ENCODE measurements around the gene MGRN1.

MGRN1 gene

GRCh38 chr16:4686497-4687210 lies 62.0 kb downstream of the MGRN1 start:
- Histone ChIP-seq H2BK5ac (ENCODE audit: low read depth, low read length, poor library complexity, severe bottlenecking) (no peak overlapping the region), H2AK5ac (ENCODE audit: low read length, severe bottlenecking) (no peak overlapping the region), H3K9me3 (ENCODE audit: control insufficient read depth, low read length) (no peaks in the 10 kb centered on the region), H3K18ac (ENCODE audit: low read depth in 1 of 2, low read length in 2 of 2) (no peak overlapping the region), H2BK120ac (ENCODE audit: low read depth, low read length) (no peak overlapping the region), H3K4ac (ENCODE audit: low read depth in 1 of 2, low read length in 2 of 2) (no peak overlapping the region), H3K23ac (ENCODE audit: low read length in 2 of 2) (no peak overlapping the region), H2BK15ac (ENCODE audit: low read depth, poor library complexity, severe bottlenecking) (no peak overlapping the region), H3K36me3 (ENCODE audit: control insufficient read depth in 1 of 2, insufficient read depth in 2 of 2, low read depth in 1 of 2, low read length in 2 of 2) (peaks cover 58 to 94% of the 10 kb centered on the region in 2 experiments), H2BK12ac (ENCODE audit: low read length in 2 of 2) (no peak overlapping the region), H4K8ac (ENCODE audit: low read length) (no peak overlapping the region), H3K27me3 (ENCODE audit: control insufficient read depth in 1 of 2, insufficient read depth in 1 of 2, low read length in 2 of 2) (no peaks in the 10 kb centered on the region), H3K9ac (ENCODE audit: low read length) (no peak overlapping the region), H3K27ac (ENCODE audit: low read length, poor library complexity, severe bottlenecking) (no peak overlapping the region), H3K4me2 (ENCODE audit: low read length, poor library complexity, severe bottlenecking) (no peak overlapping the region), H3K14ac (ENCODE audit: low read length in 2 of 2) (no peak overlapping the region), H2AFZ (ENCODE audit: low read depth, low read length) (no peak overlapping the region), H4K91ac (ENCODE audit: low read length) (no peak overlapping the region), H3K4me3 (ENCODE audit: insufficient read depth in 1 of 2, low read depth in 1 of 2, low read length in 2 of 2) (no peak overlapping the region), H3K79me1 (replicated peaks; ENCODE audit: low read length, poor library complexity, severe bottlenecking) (peaks cover 38% of the 10 kb centered on the region), H3K4me1 (ENCODE audit: control insufficient read depth, insufficient read depth, low read depth, low read length) (peaks cover 16% of the 10 kb centered on the region)
- DNase-seq = no peak
- WGBS = 92% methylated on average over 27 of the region's 27 CpGs

- Histone ChIP-seq H3K4me3 (ENCODE audit: insufficient read depth in 1 of 2, low read depth in 1 of 2, low read length in 2 of 2) (no peak overlapping the region), H3K14ac (ENCODE audit: low read length in 2 of 2) (no peak overlapping the region), H2AK5ac (ENCODE audit: low read length, severe bottlenecking) (no peak overlapping the region), H3K27me3 (ENCODE audit: control insufficient read depth in 1 of 2, insufficient read depth in 1 of 2, low read length in 2 of 2) (no peaks in the 10 kb centered on the region), H3K4me2 (ENCODE audit: low read length, poor library complexity, severe bottlenecking) (no peak overlapping the region), H4K8ac (ENCODE audit: low read length) (no peak overlapping the region), H3K9ac (ENCODE audit: low read length) (no peak overlapping the region), H2BK5ac (ENCODE audit: low read depth, low read length, poor library complexity, severe bottlenecking) (no peak overlapping the region), H2BK15ac (ENCODE audit: low read depth, poor library complexity, severe bottlenecking) (no peak overlapping the region), H3K4me1 (ENCODE audit: control insufficient read depth, insufficient read depth, low read depth, low read length) (peaks cover 18% of the 10 kb centered on the region), H4K91ac (ENCODE audit: low read length) (no peak overlapping the region), H2BK120ac (ENCODE audit: low read depth, low read length) (no peak overlapping the region), H3K79me1 (replicated peaks; ENCODE audit: low read length, poor library complexity, severe bottlenecking) (peaks cover 32% of the 10 kb centered on the region), H2AFZ (ENCODE audit: low read depth, low read length) (no peak overlapping the region), H3K36me3 (ENCODE audit: control insufficient read depth in 1 of 2, insufficient read depth in 2 of 2, low read depth in 1 of 2, low read length in 2 of 2) (peaks cover 51 to 88% of the 10 kb centered on the region in 2 experiments), H3K4ac (ENCODE audit: low read depth in 1 of 2, low read length in 2 of 2) (no peak overlapping the region), H3K9me3 (ENCODE audit: control insufficient read depth, low read length) (no peaks in the 10 kb centered on the region), H3K18ac (ENCODE audit: low read depth in 1 of 2, low read length in 2 of 2) (no peak overlapping the region), H3K23ac (ENCODE audit: low read length in 2 of 2) (no peak overlapping the region), H3K27ac (ENCODE audit: low read length, poor library complexity, severe bottlenecking) (no peak overlapping the region), H2BK12ac (ENCODE audit: low read length in 2 of 2) (no peak overlapping the region)
- 90% methylated on average over 8 of the region's 8 CpGs for WGBS
- DNase-seq = no peak
Observed at GRCh38 chr16:4687416-4687815, 62.8 kb downstream of the MGRN1 start.

GRCh38 chr16:4687946-4688673 lies 63.5 kb downstream of the MGRN1 start:
- no peak overlapping the region for H3K4me3 ChIP-seq (ENCODE audit: insufficient read depth in 1 of 2, low read depth in 1 of 2, low read length in 2 of 2)
- no peak overlapping the region for H3K27ac ChIP-seq (ENCODE audit: low read length, poor library complexity, severe bottlenecking)
- H3K23ac ChIP-seq (ENCODE audit: low read length in 2 of 2) = no peak overlapping the region
- H3K4ac ChIP-seq (ENCODE audit: low read depth in 1 of 2, low read length in 2 of 2) = no peak overlapping the region
- H2BK120ac ChIP-seq (ENCODE audit: low read depth, low read length) = no peak overlapping the region
- H4K8ac ChIP-seq (ENCODE audit: low read length) = no peak overlapping the region
- peaks cover 25% of the 10 kb centered on the region for H3K79me1 ChIP-seq (replicated peaks; ENCODE audit: low read length, poor library complexity, severe bottlenecking)
- DNase-seq = no peak
- no peaks in the 10 kb centered on the region for H3K9me3 ChIP-seq (ENCODE audit: control insufficient read depth, low read length)
- no peak overlapping the region for H2AK5ac ChIP-seq (ENCODE audit: low read length, severe bottlenecking)
- H3K36me3 ChIP-seq (ENCODE audit: control insufficient read depth in 1 of 2, insufficient read depth in 2 of 2, low read depth in 1 of 2, low read length in 2 of 2) = peaks cover 44 to 82% of the 10 kb centered on the region in 2 experiments
- WGBS = 94% methylated on average over 39 of the region's 39 CpGs
- H2BK15ac ChIP-seq (ENCODE audit: low read depth, poor library complexity, severe bottlenecking) = no peak overlapping the region
- H2BK5ac ChIP-seq (ENCODE audit: low read depth, low read length, poor library complexity, severe bottlenecking) = no peak overlapping the region
- H2BK12ac ChIP-seq (ENCODE audit: low read length in 2 of 2) = no peak overlapping the region
- H3K27me3 ChIP-seq (ENCODE audit: control insufficient read depth in 1 of 2, insufficient read depth in 1 of 2, low read length in 2 of 2) = no peaks in the 10 kb centered on the region
- no peak overlapping the region for H3K9ac ChIP-seq (ENCODE audit: low read length)
- no peak overlapping the region for H3K4me2 ChIP-seq (ENCODE audit: low read length, poor library complexity, severe bottlenecking)
- H3K4me1 ChIP-seq (ENCODE audit: control insufficient read depth, insufficient read depth, low read depth, low read length) = peaks cover 18% of the 10 kb centered on the region
- H3K14ac ChIP-seq (ENCODE audit: low read length in 2 of 2) = no peak overlapping the region
- H3K18ac ChIP-seq (ENCODE audit: low read depth in 1 of 2, low read length in 2 of 2) = no peak overlapping the region
- H2AFZ ChIP-seq (ENCODE audit: low read depth, low read length) = no peak overlapping the region
- H4K91ac ChIP-seq (ENCODE audit: low read length) = no peak overlapping the region

- no peaks in the 10 kb centered on the region for H3K27me3 ChIP-seq (ENCODE audit: control insufficient read depth in 1 of 2, insufficient read depth in 1 of 2, low read length in 2 of 2)
- 95% methylated on average over 22 of the region's 22 CpGs for WGBS
- H2BK15ac ChIP-seq (ENCODE audit: low read depth, poor library complexity, severe bottlenecking) = no peak overlapping the region
- no peak overlapping the region for H2BK5ac ChIP-seq (ENCODE audit: low read depth, low read length, poor library complexity, severe bottlenecking)
- H2AFZ ChIP-seq (ENCODE audit: low read depth, low read length) = no peak overlapping the region
- no peak overlapping the region for H3K4ac ChIP-seq (ENCODE audit: low read depth in 1 of 2, low read length in 2 of 2)
- no peak overlapping the region for H3K23ac ChIP-seq (ENCODE audit: low read length in 2 of 2)
- peaks cover 20% of the 10 kb centered on the region for H3K79me1 ChIP-seq (replicated peaks; ENCODE audit: low read length, poor library complexity, severe bottlenecking)
- no peak overlapping the region for H2BK120ac ChIP-seq (ENCODE audit: low read depth, low read length)
- H3K4me2 ChIP-seq (ENCODE audit: low read length, poor library complexity, severe bottlenecking) = no peak overlapping the region
- no peak overlapping the region for H3K14ac ChIP-seq (ENCODE audit: low read length in 2 of 2)
- H3K9ac ChIP-seq (ENCODE audit: low read length) = no peak overlapping the region
- no peak overlapping the region for H2BK12ac ChIP-seq (ENCODE audit: low read length in 2 of 2)
- peaks cover 18% of the 10 kb centered on the region for H3K4me1 ChIP-seq (ENCODE audit: control insufficient read depth, insufficient read depth, low read depth, low read length)
- H3K9me3 ChIP-seq (ENCODE audit: control insufficient read depth, low read length) = no peaks in the 10 kb centered on the region
- H3K4me3 ChIP-seq (ENCODE audit: insufficient read depth in 1 of 2, low read depth in 1 of 2, low read length in 2 of 2) = peak overlapping the region in 1 of 2 experiments; percentile 14
- H3K18ac ChIP-seq (ENCODE audit: low read depth in 1 of 2, low read length in 2 of 2) = no peak overlapping the region
- H4K8ac ChIP-seq (ENCODE audit: low read length) = no peak overlapping the region
- no peak overlapping the region for H4K91ac ChIP-seq (ENCODE audit: low read length)
- H2AK5ac ChIP-seq (ENCODE audit: low read length, severe bottlenecking) = no peak overlapping the region
- DNase-seq = no peak
- H3K36me3 ChIP-seq (ENCODE audit: control insufficient read depth in 1 of 2, insufficient read depth in 2 of 2, low read depth in 1 of 2, low read length in 2 of 2) = peaks cover 39 to 77% of the 10 kb centered on the region in 2 experiments
- no peak overlapping the region for H3K27ac ChIP-seq (ENCODE audit: low read length, poor library complexity, severe bottlenecking)
Observed at GRCh38 chr16:4688674-4689045, 64.0 kb downstream of the MGRN1 start.

Measured in mesenchymal stem cell (in vitro differentiated cells and primary cell).